Measurements from ENCODE around the gene APC.
A peak's percentile ranks its signal among the peaks of the same experiment; 100 is the strongest.

The APC gene

DNA sequence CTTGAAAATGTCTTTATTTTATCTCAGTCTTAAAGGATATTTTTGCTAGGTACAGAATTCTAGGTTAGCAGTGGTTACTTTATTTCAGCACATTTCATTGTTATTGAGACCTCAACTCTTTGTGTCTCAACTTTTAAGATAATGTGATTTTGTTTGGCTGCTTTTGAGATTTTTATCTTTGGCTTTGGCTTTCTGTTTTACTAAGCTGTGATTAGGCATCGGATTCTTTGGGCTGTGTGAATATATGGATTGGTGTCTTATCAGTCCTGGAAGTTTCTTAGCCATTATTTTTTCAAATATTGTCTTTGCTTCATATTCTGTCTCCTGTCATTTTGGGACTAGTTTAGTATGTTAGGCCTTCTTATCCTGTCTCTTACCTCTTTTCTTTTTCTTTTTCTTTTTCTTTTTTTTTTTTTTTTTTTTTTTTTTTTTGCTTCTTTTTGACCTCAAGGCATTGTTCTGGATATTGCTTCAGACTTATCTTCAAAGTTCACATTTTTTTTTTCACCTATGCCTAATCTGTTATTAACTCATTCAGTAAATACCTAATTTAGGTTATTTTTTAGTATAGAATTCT, 20.1 kb upstream of the APC start:
- DNase-seq, result no peak

DNA sequence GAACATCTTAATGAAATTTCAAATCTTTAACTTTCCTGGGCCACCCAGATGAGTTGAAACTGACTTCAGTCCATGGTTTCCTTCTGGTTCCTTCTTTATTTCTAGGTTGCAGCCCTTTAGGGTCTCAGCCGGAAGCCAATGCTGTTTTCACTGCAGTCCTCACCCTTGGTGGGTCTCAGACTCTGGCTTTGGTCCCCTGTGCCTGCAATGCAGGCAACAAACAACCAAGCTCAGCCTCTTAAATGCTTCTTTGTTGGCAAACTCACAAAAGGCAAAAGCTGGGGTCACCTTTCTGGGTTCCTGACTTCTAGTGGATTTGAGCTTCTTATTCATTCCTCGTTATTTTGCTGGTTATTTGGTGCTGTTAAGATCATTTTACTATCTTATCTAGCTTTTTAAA, 19.3 kb upstream of the APC start:
- DNase-seq, result no peak

- DNase-seq, result no peak
These were observed 17.1 kb upstream of the APC start for GRCh38 chr5:112720576-112720975.

DNA sequence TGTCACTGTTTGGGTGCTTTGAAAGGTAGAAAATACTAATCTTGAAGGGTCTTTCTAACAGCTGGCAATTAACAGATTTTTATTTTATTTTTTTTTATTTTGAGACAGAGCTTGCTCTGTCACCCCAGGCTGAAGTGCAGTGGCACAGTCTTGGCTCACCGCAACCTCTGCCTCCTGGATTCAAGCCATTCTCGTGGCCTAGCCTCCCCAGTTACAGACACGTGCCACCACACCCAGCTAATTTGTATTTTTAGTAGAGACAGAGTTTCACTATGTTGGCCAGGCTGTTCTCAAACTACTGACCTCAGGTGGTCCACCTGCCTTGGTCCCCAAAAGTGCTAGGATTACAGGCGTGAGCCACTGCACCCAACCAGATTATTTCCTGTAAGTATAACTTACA, 12.8 kb upstream of the APC start:
- no peak for DNase-seq

GRCh38 chr5:112729630-112730029, 8.1 kb upstream of the APC start:
- DNase-seq, result no peak

- DNase-seq, result no peak
These were observed 5.6 kb upstream of the APC start for GRCh38 chr5:112732131-112732530.

DNA sequence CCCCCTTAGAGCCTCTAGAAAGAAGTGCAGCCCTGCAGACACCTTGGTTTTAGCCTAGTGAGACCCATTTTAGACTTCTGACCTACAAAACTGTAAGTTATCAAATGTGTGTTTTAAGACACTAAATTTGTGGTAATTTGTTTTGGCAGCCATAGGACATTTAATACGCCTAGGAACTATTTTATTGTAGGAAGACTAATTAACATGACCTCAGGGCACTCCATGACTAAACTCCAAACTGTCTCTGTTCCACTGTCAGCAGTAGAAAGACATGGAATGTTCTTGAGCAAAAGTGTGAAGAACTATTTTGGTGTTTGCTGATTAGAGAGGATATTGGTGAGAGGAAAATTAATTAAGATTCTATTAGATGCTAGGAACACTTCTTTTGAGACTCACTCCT, 4.1 kb upstream of the APC start:
- no peak for DNase-seq

DNA sequence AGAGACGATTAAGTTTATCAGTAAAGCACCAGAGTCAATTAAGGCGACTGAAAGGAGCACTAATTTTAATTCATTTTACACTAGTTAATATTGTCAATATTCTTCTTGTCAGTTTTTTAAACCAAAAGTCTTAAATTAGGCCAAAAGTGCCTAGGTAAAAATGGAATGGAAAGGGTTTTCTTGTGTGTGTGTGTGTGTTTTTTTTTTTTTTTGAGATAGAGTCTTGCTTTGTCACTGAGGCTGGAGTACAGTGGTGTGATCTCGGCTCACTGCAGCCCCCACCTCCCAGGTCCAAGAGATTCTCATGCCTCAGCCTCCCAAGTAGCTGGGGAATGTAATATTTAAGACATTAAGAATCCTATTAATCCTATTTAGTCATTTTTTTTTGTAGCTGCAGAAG, 3.1 kb upstream of the APC start:
- no peak for DNase-seq

DNA sequence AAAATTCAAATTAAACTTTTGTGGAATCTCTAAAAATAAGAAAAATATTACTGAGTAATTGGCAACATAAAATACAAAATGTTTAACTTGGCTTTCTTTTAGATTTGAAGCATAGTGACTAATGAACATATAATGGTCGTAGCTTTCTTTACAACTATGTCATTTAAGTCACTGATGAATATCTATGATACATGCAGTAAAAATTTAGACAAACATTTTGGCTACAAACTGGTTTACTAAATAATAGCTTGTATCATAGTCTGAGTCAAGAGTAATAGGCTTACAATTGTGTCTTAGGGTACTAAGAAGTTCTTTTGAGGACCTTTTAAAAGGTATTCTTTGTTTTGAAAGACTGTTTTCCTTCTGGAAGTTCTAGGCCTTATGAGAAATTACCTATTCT, 2.0 kb upstream of the APC start:
- DNase-seq, result no peak

- DNase-seq, result no peak
These were observed 619 bp upstream of the APC start for GRCh38 chr5:112737070-112737462.

- no peak for DNase-seq
These were observed 491 bp downstream of the APC start for GRCh38 chr5:112738191-112738560.

DNA sequence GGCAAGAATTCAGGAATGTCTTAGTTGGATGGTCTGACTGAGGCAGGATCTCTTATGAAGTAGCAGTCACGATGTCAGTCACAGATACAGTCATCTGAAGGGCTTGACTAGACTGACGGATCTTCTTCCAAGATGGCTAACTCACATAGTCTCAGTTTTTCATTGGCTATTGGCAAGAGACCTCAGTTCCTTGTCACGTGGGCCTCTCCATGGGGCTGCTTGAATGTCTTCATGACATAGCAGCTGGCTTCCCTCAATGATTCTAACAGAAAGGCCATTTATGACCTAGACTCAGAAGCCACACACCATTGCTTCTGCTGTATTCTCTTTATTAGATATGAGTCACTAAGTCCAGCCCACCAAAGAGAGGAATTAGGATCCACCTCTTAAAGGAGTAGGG, 4.7 kb downstream of the APC start:
- no peak for DNase-seq

DNA sequence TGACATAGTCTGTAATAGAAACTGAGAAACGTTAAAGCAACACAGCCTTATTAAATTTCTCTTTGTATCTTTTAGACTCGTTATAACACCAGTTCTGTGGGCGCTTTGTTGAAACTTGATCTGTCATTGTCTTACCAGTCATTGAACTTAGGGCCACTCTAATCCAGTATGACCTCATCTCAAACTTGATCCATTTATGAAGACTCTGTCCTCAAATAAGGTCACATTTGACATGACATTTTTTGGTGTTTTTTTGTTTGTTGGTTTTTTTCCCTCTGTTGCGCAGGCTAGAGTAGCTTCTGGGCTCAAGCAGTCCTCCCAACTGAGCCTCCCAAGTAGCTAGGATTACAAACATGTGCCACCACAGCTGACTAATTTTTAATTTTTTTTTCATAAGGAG, 5.9 kb downstream of the APC start:
- no peak for DNase-seq

- no peak for DNase-seq
These were observed 14.7 kb downstream of the APC start for GRCh38 chr5:112752335-112752734.

DNA sequence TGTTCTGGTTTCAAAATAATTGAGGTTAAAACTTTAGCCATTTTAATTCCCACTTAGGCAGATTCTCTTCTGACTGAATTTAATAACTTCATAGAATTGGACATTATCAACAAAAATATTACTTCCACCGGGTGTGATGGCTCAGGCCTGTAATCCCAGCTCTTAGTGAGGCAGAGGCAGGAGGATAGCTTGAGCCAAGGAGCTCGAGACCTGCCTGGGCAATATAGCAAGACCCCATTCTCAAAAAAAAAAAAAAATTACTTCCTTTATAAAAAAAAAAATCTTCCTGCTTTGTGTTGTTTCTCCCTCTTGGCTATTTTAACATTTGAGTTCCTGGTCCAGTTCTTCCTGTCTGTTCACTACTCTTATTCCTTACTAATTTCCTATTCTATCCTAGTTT, 18.0 kb downstream of the APC start:
- DNase-seq, result no peak

DNA sequence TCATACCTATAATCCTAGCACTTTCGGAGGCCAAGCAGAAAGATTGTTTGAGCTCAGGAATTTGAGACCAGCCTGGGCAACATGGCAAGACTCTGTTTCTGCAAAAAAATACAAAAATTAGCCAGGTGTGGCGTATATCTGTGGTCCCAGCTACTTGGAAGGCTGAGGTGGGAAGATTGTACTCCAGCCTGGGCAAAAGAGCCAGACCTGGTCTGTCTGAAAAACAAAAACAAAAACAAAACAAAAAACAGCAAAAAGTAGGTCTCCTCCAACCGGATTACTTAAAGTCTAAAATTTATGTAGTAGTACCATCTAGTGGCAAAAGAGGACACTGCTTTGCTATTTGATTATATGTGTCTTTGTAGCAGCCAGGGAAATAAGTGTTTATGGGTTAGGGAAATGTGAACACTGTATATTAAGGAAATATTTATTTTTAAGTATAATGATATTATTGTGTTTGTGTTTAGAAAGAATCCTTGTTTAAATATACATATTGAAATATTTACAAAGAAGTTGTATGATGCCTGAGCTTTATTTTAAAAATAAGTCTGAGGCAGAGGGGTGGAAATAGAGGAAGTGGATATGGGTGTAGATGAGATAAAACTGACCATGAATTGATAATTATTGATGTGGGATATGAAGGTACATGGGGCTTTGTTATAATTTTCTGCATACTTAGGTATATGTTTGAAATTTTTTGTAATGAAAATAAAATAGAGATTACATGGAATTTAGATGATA, 20.0 kb downstream of the APC start:
- DNase-seq, result peak; percentile 11

GRCh38 chr5:112758676-112759075, 21.0 kb downstream of the APC start:
- DNase-seq, result no peak

DNA sequence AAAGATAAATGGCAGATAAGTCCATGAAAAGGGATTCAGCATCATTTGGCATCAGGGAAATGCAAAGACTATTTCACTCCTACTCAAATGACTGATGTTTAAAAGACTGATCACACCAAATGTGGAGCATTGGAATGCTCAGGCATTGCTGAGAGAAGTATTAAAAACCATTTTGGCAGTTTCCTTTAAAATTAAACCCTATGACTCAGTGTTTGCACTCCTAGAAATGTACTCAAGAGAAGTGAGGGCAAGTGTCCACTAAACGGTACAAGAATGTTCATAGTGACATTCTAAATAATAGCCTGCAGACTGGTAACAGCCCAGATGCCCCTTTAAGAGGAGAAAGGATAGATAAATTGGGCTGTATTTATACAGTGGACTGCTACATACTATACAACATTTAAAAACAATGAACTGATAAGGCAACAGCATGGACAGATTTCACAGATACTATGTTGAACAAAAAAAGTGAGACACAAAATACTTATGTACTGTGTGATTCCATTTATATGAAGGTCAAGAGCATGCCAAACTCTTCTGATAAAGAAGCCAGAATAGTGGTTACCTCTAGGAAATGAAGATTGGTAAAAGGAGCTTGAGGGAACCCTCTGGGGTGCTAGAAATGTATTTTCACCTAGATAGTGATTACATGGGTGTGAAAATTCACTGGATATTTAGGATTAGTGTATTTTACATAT, 24.6 kb downstream of the APC start:
- no peak for DNase-seq

- DNase-seq, result no peak
These were observed 25.5 kb downstream of the APC start for GRCh38 chr5:112763165-112763564.

DNA sequence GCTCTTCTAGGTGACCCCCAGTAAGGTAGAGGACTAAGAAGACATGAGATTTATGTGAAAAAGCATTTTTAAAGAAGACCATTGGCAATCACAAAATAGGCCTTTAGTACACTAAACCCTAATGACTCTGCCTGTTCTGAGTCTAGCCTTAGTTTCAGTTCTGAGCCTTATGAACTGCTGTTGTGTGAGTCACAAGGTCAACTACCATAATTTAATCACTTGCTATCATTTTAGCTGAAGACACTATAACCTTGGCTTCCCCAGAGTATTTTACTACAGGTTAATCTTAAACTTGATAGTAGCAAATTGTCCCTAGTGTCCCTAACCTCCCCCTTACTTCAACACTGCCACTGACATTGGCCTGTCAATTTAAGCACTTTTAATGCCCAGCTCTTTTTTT, 34.4 kb downstream of the APC start:
- no peak for DNase-seq

DNA sequence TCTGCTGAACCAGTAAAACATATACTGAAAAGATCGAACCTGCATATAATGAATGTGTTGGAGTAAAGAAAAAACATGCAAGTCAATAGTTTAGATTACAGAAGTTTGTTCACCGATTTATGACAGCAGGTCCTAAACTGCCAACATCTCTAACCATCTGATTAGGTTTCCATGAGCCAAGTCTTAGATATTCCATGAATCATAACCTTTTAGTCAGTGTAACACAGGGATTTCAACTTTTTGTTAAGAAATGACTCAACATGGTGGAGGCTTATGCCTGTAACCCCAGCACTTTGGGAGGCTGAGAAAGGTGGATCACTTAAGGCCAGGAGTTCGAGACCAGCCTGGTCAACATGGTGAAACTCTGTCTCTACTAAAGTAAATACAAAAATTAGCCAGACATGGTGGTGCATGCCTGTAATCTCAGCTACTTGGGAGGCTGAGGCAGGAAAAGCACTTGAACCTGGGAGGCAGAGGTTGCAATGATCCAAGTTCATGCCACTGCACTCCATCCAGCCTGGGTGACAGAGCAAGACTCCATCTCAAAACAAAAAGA, 38.7 kb downstream of the APC start:
- no peak for DNase-seq

GRCh38 chr5:112779531-112779930, 41.8 kb downstream of the APC start:
- DNase-seq, result no peak

DNA sequence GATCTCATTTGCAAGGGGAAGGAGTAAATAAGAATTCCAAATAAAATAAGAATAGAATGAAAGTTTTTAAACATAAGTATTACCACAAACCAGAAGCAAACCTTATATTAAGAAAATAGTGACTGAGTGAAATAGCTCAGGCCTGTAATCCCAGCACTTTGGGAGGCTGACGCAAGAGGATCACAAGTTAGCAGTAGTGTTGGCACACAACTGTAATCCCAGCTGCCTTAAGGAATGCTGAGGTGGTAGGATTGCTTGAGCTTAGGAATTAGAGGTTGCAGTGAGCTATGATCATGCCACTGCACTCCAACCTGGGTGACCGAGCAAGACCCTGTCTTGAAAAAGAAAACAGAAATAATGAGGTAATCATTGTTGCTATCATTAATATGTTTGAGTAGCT, 47.0 kb downstream of the APC start:
- no peak for DNase-seq

- DNase-seq, result no peak
These were observed 49.6 kb downstream of the APC start for GRCh38 chr5:112787261-112787660.

All from NCI-H1105 (cell line).